CD4-positive, alpha-beta T cell (primary cell): Measurements from ENCODE around the gene SAC3D1. TPM values are rescaled to one million over a fixed set of nuclear protein-coding genes. Genes with fewer than 3 reads are reported as not detected.

Experiments used
- ATAC-seq: fragments of 200-7000 bp; cut with Tn5 transposase; one replicate; pipeline ENCODE4 v1.10.0; 2022; ENCODE audit warnings: mild to moderate bottlenecking; ENCODE audit not compliant: poor library complexity
- CTCF ChIA-PET: fragments of 350-600 bp; sonication (Branson Sonifier 250); formaldehyde crosslinking; loops from one replicate; lab custom pipeline; 2021; ENCODE audit warnings: antibody characterized with exemption, inconsistent platforms; lab: Charles Lee
- POLR2A ChIA-PET: fragments of 350-600 bp; sonication (Branson Sonifier 250); formaldehyde crosslinking; loops from one replicate; lab custom pipeline; 2021; ENCODE audit warnings: antibody characterized with exemption, inconsistent platforms; lab: Charles Lee
- DNase-seq, 14 experiments: peaks; one replicate each; pipeline ENCODE4 v3.0.0-alpha.2; 2013 to 2020; ENCODE audit warnings: mixed read lengths in 2 of 14
- H3K27ac ChIP-seq, 2 donors: one replicate each; pipeline versions ENCODE4 v1.5.1 to v1.7.0; 2013; ENCODE audit warnings: low read length in 2 of 2, low read depth in 1 of 2, mild to moderate bottlenecking in 1 of 2
- H3K27me3 ChIP-seq, 2 experiments: 1 replicate in 1 of 2; 2 replicates in 1 of 2; pipeline versions ENCODE4 v1.6.1 to v1.7.0; 2013; ENCODE audit warnings: low read length in 2 of 2, control low read depth in 1 of 2, mild to moderate bottlenecking in 1 of 2, moderate library complexity in 1 of 2; ENCODE audit not compliant: insufficient read depth in 2 of 2, control insufficient read depth in 1 of 2
- H3K36me3 ChIP-seq: one replicate; pipeline ENCODE4 v1.6.1; 2013; ENCODE audit warnings: low read length, control low read depth; ENCODE audit not compliant: insufficient read depth
- H3K4me1 ChIP-seq: one replicate; pipeline ENCODE4 v1.6.1; 2013; ENCODE audit warnings: low read length, control low read depth; ENCODE audit not compliant: insufficient read depth
- H3K4me3 ChIP-seq: one replicate; pipeline ENCODE4 v1.5.1; 2013; ENCODE audit warnings: mild to moderate bottlenecking, low read length, moderate library complexity
- H3K9me3 ChIP-seq, 2 experiments: 1 replicate in 1 of 2; 2 replicates in 1 of 2; pipeline versions ENCODE4 v1.6.1 to v1.7.0; 2013; ENCODE audit warnings: low read length in 2 of 2, mild to moderate bottlenecking in 2 of 2, control low read depth in 1 of 2, moderate library complexity in 1 of 2; ENCODE audit not compliant: control insufficient read depth in 1 of 2, insufficient read depth in 1 of 2
- H3K27ac Mint-ChIP-seq: one replicate; pipeline ENCODE4 v1.8.0; 2020; ENCODE audit warnings: mixed read lengths
- H3K27me3 Mint-ChIP-seq: one replicate; pipeline ENCODE4 v1.8.0; 2021; ENCODE audit warnings: mixed read lengths
- H3K36me3 Mint-ChIP-seq: one replicate; pipeline ENCODE4 v1.8.0; 2021; ENCODE audit warnings: low read depth, mixed read lengths
- H3K4me1 Mint-ChIP-seq: one replicate; pipeline ENCODE4 v1.8.0; 2021; ENCODE audit warnings: low read depth, mixed read lengths
- H3K4me3 Mint-ChIP-seq: one replicate; pipeline ENCODE4 v1.8.0; 2020; ENCODE audit warnings: mild to moderate bottlenecking, mixed read lengths
- H3K9me3 Mint-ChIP-seq: one replicate; pipeline ENCODE4 v1.8.0; 2020; ENCODE audit warnings: mixed read lengths
- CTCF ChIP-seq: fragments of 200-600 bp; IDR thresholded peaks from one replicate; pipeline ENCODE4 v1.8.0; 2022; ENCODE audit warnings: antibody characterized with exemption, mild to moderate bottlenecking
- intact Hi-C, 2 experiments: fragments of 100-400 bp; cut with DNase I in 1 of 2; cut with micrococcal nuclease in 1 of 2; formaldehyde crosslinking; loops; one replicate each; pipeline versions ENCODE4 v1.15.1 to v1.9.0; 2023 to 2025; cut with DNase I, micrococcal nuclease
- total RNA-seq, 174 experiments: library from RNA in 2 of 174; stranded (reverse) in 2 of 174; gene quantifications; one replicate each; pipeline ENCODE4 v1.2.3 and lab custom pipeline; 2021 to 2026

The SAC3D1 gene
- total RNA-seq, 2 experiments from 2014 or later: 0.49 to 0.78 TPM

- no peaks in the 10 kb centered on the region for H3K36me3 ChIP-seq
- H3K27ac Mint-ChIP-seq: no peak overlapping the region
- H3K9me3 ChIP-seq: no peaks in the 10 kb centered on the region
- ATAC-seq: no peak
- no peaks in the 10 kb centered on the region for H3K27me3 Mint-ChIP-seq
- H3K36me3 Mint-ChIP-seq: no peaks in the 10 kb centered on the region
- no peaks in the 10 kb centered on the region for H3K4me1 ChIP-seq
- no peak overlapping the region for H3K27ac ChIP-seq
- CTCF ChIA-PET: no interaction called here
- POLR2A ChIA-PET: no interaction called here
- H3K4me3 Mint-ChIP-seq: no peak overlapping the region
- no peaks in the 10 kb centered on the region for H3K4me1 Mint-ChIP-seq
- H3K9me3 Mint-ChIP-seq: no peaks in the 10 kb centered on the region
- intact Hi-C loops: no loop called here
- no peaks in the 10 kb centered on the region for H3K27me3 ChIP-seq
- no peak for TF ChIP-seq CTCF
- no peak overlapping the region for H3K4me3 ChIP-seq
- DNase-seq: no peak
These were observed 25.3 kb downstream of the SAC3D1 start for GRCh38 chr11:65066315-65066714.

DNA sequence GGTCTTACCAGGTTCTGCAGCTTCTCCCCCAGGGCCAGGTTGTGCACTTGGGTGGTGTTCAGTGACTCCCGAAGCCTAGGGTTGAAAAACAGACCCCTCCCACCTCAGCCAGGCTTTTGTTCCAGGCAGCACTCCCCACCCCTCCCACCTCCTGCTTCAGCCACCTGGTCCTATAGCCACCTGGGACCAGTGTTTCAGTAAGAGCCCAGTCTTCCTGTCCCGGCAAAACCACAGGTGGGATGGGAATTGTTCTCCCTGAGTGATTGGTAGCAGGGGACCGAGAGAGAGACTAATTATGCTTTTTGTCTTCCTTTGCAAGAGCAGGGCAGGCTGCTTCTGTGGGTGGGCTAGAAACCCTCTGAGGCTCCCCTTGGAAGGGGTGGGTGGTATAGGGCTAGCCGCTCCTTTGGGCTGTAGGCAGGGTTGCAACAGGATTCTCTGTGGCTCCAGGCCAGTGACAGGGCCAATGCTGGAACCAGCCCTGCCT is 25.8 kb downstream of the SAC3D1 start:
- Histone ChIP-seq H3K27ac (no peak overlapping the region), H3K4me1 (no peaks in the 10 kb centered on the region), H3K27me3 (no peaks in the 10 kb centered on the region), H3K4me3 (no peak overlapping the region), H3K9me3 (no peaks in the 10 kb centered on the region), H3K36me3 (no peaks in the 10 kb centered on the region)
- no peaks in the 10 kb centered on the region for H3K36me3 Mint-ChIP-seq
- H3K27ac Mint-ChIP-seq: no peak overlapping the region
- intact Hi-C loops: no loop called here
- ChIA-PET CTCF (no interaction called here), POLR2A (no interaction called here)
- no peak overlapping the region for H3K4me3 Mint-ChIP-seq
- no peak for TF ChIP-seq CTCF
- H3K9me3 Mint-ChIP-seq: no peaks in the 10 kb centered on the region
- H3K27me3 Mint-ChIP-seq: no peaks in the 10 kb centered on the region
- ATAC-seq (no peak), DNase-seq (no peak)
- H3K4me1 Mint-ChIP-seq: no peaks in the 10 kb centered on the region

DNA sequence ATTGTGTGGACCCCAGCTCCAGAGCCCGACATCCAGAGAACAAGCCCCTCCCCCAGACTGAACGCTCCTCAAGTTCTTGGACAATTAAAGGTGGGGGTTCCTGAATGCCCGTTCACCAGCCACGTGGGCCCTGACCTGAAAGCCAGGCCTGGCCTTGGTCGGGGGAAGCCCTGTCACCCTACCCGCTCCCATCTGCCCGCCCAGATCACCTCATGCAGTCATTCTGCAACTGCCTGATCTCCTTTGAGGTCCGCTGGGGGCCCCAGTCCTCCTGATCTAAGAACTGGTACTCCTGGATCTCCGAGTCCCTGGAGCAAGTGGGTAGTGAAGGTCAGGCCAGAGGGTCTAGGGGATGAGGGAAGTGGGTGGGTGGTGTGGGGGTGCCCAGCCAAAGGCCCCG is 26.4 kb downstream of the SAC3D1 start:
- no peaks in the 10 kb centered on the region for H3K9me3 ChIP-seq
- H3K36me3 ChIP-seq: no peaks in the 10 kb centered on the region
- no peaks in the 10 kb centered on the region for H3K4me1 Mint-ChIP-seq
- H3K27me3 Mint-ChIP-seq: no peaks in the 10 kb centered on the region
- no peak overlapping the region for H3K4me3 Mint-ChIP-seq
- H3K27ac ChIP-seq: no peak overlapping the region
- no peak overlapping the region for H3K27ac Mint-ChIP-seq
- no peak overlapping the region for H3K4me3 ChIP-seq
- H3K9me3 Mint-ChIP-seq: no peaks in the 10 kb centered on the region
- no peak for DNase-seq
- H3K27me3 ChIP-seq: no peaks in the 10 kb centered on the region
- no peaks in the 10 kb centered on the region for H3K4me1 ChIP-seq
- POLR2A ChIA-PET: no interaction called here
- TF ChIP-seq CTCF: no peak
- intact Hi-C loops: no loop called here
- CTCF ChIA-PET: no interaction called here
- no peak for ATAC-seq
- no peaks in the 10 kb centered on the region for H3K36me3 Mint-ChIP-seq
